NCI-H2107 treated with DMSO at 0.1 percent for 48 hours (cell line): ENCODE data around the gene XRN1.
A peak's percentile ranks its signal among the peaks of the same experiment; 100 is the strongest.
"Not testable (repeated sequence)": the region's sequence is repeated elsewhere in the genome, so short reads cannot be mapped to it uniquely, and the experiment has no call there.

Experiments
- DNase-seq: peaks from one replicate; lab custom pipeline; 2025; ENCODE audit not compliant: unreplicated experiment; lab: John Stamatoyannopoulos, UW

XRN1 gene

GRCh38 chr3:142447852-142448823 lies at the start of gene XRN1:
TSS of gene XRN1 (minus strand) at chr3:142448037. CDS start at chr3:142447944, 93 bp downstream.
- peak; percentile 83 for DNase-seq

GRCh38 chr3:142495103-142495502 lies 47.3 kb upstream of the XRN1 start:
- no peak for DNase-seq

GRCh38 chr3:142492184-142492583 lies 44.3 kb upstream of the XRN1 start:
- no peak for DNase-seq

GRCh38 chr3:142489572-142490323 lies 41.9 kb upstream of the XRN1 start:
- no peak for DNase-seq

- no peak for DNase-seq
Measured at GRCh38 chr3:142484912-142485435, 37.1 kb upstream of the XRN1 start.

GRCh38 chr3:142481196-142481595 lies 33.4 kb upstream of the XRN1 start:
- no peak for DNase-seq

GRCh38 chr3:142470826-142471225 lies 23.0 kb upstream of the XRN1 start:
- DNase-seq, result no peak

GRCh38 chr3:142468456-142468855 lies 20.6 kb upstream of the XRN1 start:
- DNase-seq, result no peak

GRCh38 chr3:142467768-142468167 lies 19.9 kb upstream of the XRN1 start:
- no peak for DNase-seq

- DNase-seq, result no peak
Measured at GRCh38 chr3:142460689-142461088, 12.9 kb upstream of the XRN1 start.

- DNase-seq, result no peak
Measured at GRCh38 chr3:142459929-142460328, 12.1 kb upstream of the XRN1 start.

- DNase-seq, result no peak
Measured at GRCh38 chr3:142459096-142459495, 11.3 kb upstream of the XRN1 start.

- DNase-seq, result no peak
Measured at GRCh38 chr3:142450881-142451280, 3.0 kb upstream of the XRN1 start.

- no peak for DNase-seq
Measured at GRCh38 chr3:142450189-142450588, 2.4 kb upstream of the XRN1 start.

GRCh38 chr3:142447301-142447851 lies 461 bp downstream of the XRN1 start:
- peak; percentile 67 for DNase-seq

GRCh38 chr3:142445816-142446254 lies 2.0 kb downstream of the XRN1 start:
- no peak for DNase-seq

GRCh38 chr3:142444343-142444742 lies 3.5 kb downstream of the XRN1 start:
- DNase-seq, result no peak

GRCh38 chr3:142443060-142443459 lies 4.8 kb downstream of the XRN1 start:
- DNase-seq, result not testable (repeated sequence)

GRCh38 chr3:142439499-142440220 lies 8.2 kb downstream of the XRN1 start:
- DNase-seq, result not testable (repeated sequence)

GRCh38 chr3:142438096-142438495 lies 9.7 kb downstream of the XRN1 start:
- DNase-seq, result not testable (repeated sequence)
